ENCODE results near the gene TSSK6.
A peak's percentile ranks its signal among the peaks of the same experiment; 100 is the strongest.

Gene TSSK6

DNA sequence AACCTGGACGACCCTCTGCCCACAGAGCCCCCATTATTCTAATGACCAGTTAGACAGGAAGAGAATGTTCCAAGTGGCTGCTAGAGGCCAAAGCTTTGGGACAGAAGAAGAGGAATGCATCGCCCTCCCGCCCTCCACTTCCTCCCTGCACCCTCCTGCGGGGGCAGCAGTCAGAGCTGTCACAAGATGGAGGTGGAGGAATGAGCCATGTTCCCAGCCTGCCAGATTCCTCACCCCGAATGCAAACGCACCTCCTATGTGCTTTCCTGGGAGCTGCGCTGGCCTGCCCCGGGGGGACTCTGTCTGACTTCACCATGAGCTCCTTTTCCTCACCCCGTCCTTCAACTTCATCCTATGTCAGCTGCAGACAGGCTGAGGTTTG lies 15.1 kb upstream of the TSSK6 start:
- no peaks in the 10 kb centered on the region for H4K20me1 ChIP-seq (ENCODE audit: insufficient read depth, low read length)
- H3K9me2 ChIP-seq (ENCODE audit: low read depth, low read length): no peaks in the 10 kb centered on the region
- no peaks in the 10 kb centered on the region; the same call in 1 of the 2 replicates for H3F3A ChIP-seq (ENCODE audit: insufficient read depth, low read length)
- no peaks in the 10 kb centered on the region for H3K79me2 ChIP-seq (ENCODE audit: insufficient read depth, low read length)
- H3K4me3 ChIP-seq (ENCODE audit: low read depth, low read length, poor library complexity, severe bottlenecking): no peak overlapping the region
- H3K4me1 ChIP-seq (ENCODE audit: insufficient read depth, low read length, severe bottlenecking): peaks cover 26% of the 10 kb centered on the region
- H3K27me3 ChIP-seq (ENCODE audit: insufficient read depth, low read length): no peaks in the 10 kb centered on the region
- peaks cover 38% of the 10 kb centered on the region for H3K36me3 ChIP-seq (ENCODE audit: insufficient read depth, low read length)
- no peak overlapping the region for H3K9ac ChIP-seq (ENCODE audit: low read length)
- TF ChIP-seq, protein P1, sequence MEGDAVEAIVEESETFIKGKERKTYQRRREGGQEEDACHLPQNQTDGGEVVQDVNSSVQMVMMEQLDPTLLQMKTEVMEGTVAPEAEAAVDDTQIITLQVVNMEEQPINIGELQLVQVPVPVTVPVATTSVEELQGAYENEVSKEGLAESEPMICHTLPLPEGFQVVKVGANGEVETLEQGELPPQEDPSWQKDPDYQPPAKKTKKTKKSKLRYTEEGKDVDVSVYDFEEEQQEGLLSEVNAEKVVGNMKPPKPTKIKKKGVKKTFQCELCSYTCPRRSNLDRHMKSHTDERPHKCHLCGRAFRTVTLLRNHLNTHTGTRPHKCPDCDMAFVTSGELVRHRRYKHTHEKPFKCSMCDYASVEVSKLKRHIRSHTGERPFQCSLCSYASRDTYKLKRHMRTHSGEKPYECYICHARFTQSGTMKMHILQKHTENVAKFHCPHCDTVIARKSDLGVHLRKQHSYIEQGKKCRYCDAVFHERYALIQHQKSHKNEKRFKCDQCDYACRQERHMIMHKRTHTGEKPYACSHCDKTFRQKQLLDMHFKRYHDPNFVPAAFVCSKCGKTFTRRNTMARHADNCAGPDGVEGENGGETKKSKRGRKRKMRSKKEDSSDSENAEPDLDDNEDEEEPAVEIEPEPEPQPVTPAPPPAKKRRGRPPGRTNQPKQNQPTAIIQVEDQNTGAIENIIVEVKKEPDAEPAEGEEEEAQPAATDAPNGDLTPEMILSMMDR (IDR thresholded peaks at IDR 0.05; ENCODE audit: low read length): no peak
- no peak for TF ChIP-seq EZH2 (IDR thresholded peaks at IDR 0.05; ENCODE audit: borderline replicate concordance, low read length)
- H3K4me2 ChIP-seq (ENCODE audit: low read length): no peak overlapping the region
- no peak overlapping the region for H3K27ac ChIP-seq (ENCODE audit: low read depth, low read length, poor library complexity, severe bottlenecking)
- H2AFZ ChIP-seq (ENCODE audit: low read length): no peak overlapping the region
- no peaks in the 10 kb centered on the region for H3K9me3 ChIP-seq (ENCODE audit: low read length)

DNA sequence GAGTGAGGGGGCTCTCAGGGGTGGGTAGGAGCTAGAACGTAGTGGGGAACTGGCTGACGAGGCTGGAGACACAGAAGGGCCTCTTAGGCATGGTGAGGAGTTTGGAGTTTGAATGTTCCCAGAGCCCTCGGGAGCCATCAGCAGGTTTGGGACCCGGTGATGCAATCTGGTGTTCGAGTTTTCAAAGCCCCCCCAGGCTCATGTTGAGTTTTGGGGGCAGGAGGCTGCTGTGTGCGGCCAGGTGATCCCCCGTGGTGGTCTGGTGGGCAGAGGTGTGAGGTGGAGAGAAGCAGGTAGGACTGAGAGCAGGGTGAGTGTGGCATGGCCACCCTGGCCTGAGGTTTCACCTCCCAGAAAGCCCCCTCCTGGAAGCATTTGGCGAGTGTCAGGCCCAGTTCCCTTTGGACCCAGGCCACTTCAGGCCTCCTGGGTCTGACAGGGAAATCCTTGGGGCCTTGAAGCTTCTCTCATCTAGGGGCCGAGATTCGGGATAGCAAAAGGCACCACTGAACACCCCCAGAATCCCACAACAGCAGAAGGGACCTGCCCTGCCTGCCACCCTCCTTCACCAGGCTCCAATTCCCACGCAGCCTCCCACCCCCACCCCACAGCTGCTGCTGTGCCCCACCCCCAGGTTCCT lies 14.6 kb upstream of the TSSK6 start:
- H3K9me2 ChIP-seq (ENCODE audit: low read depth, low read length): no peaks in the 10 kb centered on the region
- peak overlapping the region; percentile 14 for H3K27ac ChIP-seq (ENCODE audit: low read depth, low read length, poor library complexity, severe bottlenecking)
- no peaks in the 10 kb centered on the region for H3K27me3 ChIP-seq (ENCODE audit: insufficient read depth, low read length)
- H3F3A ChIP-seq (ENCODE audit: insufficient read depth, low read length): no peaks in the 10 kb centered on the region; the same call in 1 of the 2 replicates
- no peaks in the 10 kb centered on the region for H3K9me3 ChIP-seq (ENCODE audit: low read length)
- no peak overlapping the region for H3K4me2 ChIP-seq (ENCODE audit: low read length)
- no peak for TF ChIP-seq EZH2 (IDR thresholded peaks at IDR 0.05; ENCODE audit: borderline replicate concordance, low read length)
- TF ChIP-seq, protein P1 (IDR thresholded peaks at IDR 0.05; ENCODE audit: low read length): no peak
- no peaks in the 10 kb centered on the region for H4K20me1 ChIP-seq (ENCODE audit: insufficient read depth, low read length)
- no peak overlapping the region for H3K4me3 ChIP-seq (ENCODE audit: low read depth, low read length, poor library complexity, severe bottlenecking)
- no peak overlapping the region for H3K9ac ChIP-seq (ENCODE audit: low read length)
- peaks cover 31% of the 10 kb centered on the region for H3K4me1 ChIP-seq (ENCODE audit: insufficient read depth, low read length, severe bottlenecking)
- no peaks in the 10 kb centered on the region for H3K79me2 ChIP-seq (ENCODE audit: insufficient read depth, low read length)
- peaks cover 40% of the 10 kb centered on the region for H3K36me3 ChIP-seq (ENCODE audit: insufficient read depth, low read length)
- no peak overlapping the region for H2AFZ ChIP-seq (ENCODE audit: low read length)

DNA sequence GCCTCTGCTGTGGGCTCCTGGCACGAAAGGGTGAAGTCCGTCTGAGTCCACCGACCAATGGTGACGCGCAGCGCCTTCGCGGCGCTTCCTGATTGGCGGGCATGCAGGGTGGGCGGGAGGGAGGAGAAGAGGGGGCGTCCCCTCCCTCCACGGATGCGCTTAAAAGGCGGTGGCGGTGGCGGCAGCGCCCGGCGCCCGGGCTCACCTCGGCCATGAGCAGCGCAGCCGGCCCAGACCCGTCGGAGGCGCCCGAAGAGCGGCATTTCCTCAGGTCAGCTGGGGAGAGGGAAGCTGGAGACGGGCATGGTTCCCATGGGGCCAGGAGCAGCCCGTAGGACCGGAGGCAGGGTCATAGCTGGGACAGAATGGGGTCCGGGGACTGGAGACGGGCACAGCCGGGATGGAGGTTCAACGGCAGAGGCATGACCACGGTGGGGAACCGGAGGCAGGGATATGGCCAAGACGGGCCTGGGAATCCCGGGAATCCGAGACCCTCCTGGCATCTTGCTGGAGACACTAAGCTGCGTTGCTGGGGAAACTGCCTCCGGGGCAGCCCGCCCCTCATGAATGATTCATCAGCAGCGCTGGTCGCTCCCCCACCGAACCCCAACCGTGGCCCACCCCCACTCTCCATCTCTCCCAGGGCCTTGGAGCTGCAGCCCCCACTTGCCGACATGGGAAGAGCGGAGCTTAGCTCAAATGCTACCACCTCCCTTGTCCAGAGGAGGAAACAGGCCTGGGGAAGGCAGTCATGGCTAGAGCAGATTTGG lies 13.6 kb upstream of the TSSK6 start, which contains the start of gene YJEFN3:
Gene YJEFN3 (plus strand): TSS at position 191 of the 770 bp plus-strand sequence. CDS start 22 bp downstream, at position 213.
- peaks cover 41% of the 10 kb centered on the region for H3K4me1 ChIP-seq (ENCODE audit: insufficient read depth, low read length, severe bottlenecking)
- TF ChIP-seq EZH2 (IDR thresholded peaks at IDR 0.05; ENCODE audit: borderline replicate concordance, low read length): no peak
- no peak within 1 kb of the TSS for H3K4me3 ChIP-seq (ENCODE audit: low read depth, low read length, poor library complexity, severe bottlenecking)
- H3F3A ChIP-seq (ENCODE audit: insufficient read depth, low read length): no peaks in the 10 kb centered on the region; the same call in 1 of the 2 replicates
- no peaks in the 10 kb centered on the region for H4K20me1 ChIP-seq (ENCODE audit: insufficient read depth, low read length)
- no peak within 1 kb of the TSS for H2AFZ ChIP-seq (ENCODE audit: low read length)
- H3K79me2 ChIP-seq (ENCODE audit: insufficient read depth, low read length): no peaks in the 10 kb centered on the region
- H3K9me3 ChIP-seq (ENCODE audit: low read length): no peaks in the 10 kb centered on the region
- H3K9ac ChIP-seq (ENCODE audit: low read length): no peak within 1 kb of the TSS
- H3K27ac ChIP-seq (ENCODE audit: low read depth, low read length, poor library complexity, severe bottlenecking): peak within 1 kb of the TSS; percentile 14
- H3K9me2 ChIP-seq (ENCODE audit: low read depth, low read length): no peaks in the 10 kb centered on the region
- H3K36me3 ChIP-seq (ENCODE audit: insufficient read depth, low read length): peaks cover 40% of the 10 kb centered on the region
- H3K27me3 ChIP-seq (ENCODE audit: insufficient read depth, low read length): no peaks in the 10 kb centered on the region
- H3K4me2 ChIP-seq (ENCODE audit: low read length): no peak within 1 kb of the TSS

All from OCI-LY1 (cell line).